Measurements from ENCODE around the gene PTGFRN. TPM values are rescaled to one million over a fixed set of nuclear protein-coding genes. Genes with fewer than 3 reads are reported as not detected.

The PTGFRN gene
- total RNA-seq, 1 experiment from 2014 or later: 38.7 TPM

- no peak overlapping the region for H3K27ac Mint-ChIP-seq
- ChIA-PET CTCF (interaction anchor here (1.0 kb wide), 1 partner anchor 98 kb away, joined by 3 read pairs; no protein-coding TSS in a partner anchor), POLR2A (interaction anchor here (0.6 kb wide), 1 partner anchor 45 kb away, joined by 3 read pairs; no protein-coding TSS in a partner anchor)
- peaks cover 4% of the 10 kb centered on the region for H3K27me3 Mint-ChIP-seq (ENCODE audit: low read depth)
- TF ChIP-seq GABPB1 (CRISPR knock-in tag; IDR thresholded peaks at IDR 0.05) (no peak), USF1 (CRISPR knock-in tag; IDR thresholded peaks at IDR 0.05) (no peak), ESRRA (CRISPR knock-in tag; IDR thresholded peaks at IDR 0.05; ENCODE audit: borderline replicate concordance) (no peak), TEAD1 (CRISPR knock-in tag; IDR thresholded peaks at IDR 0.05) (no peak), ZNF671 (CRISPR knock-in tag; IDR thresholded peaks at IDR 0.05) (no peak), ZNF396 (CRISPR knock-in tag; IDR thresholded peaks at IDR 0.05; ENCODE audit: borderline replicate concordance) (no peak), ZNF281 (CRISPR knock-in tag; IDR thresholded peaks at IDR 0.05) (no peak), IRF1 (CRISPR knock-in tag; IDR thresholded peaks at IDR 0.05) (no peak), ZNF425 (CRISPR knock-in tag; conservative IDR thresholded peaks at IDR 0.05) (no peak), NR1H2 (CRISPR knock-in tag; IDR thresholded peaks at IDR 0.05) (no peak), SOX15 (CRISPR knock-in tag; IDR thresholded peaks at IDR 0.05) (no peak), ZNF138 (CRISPR knock-in tag; conservative IDR thresholded peaks at IDR 0.05) (no peak), NFE2L1 (CRISPR knock-in tag; IDR thresholded peaks at IDR 0.05) (no peak), CREB1 (CRISPR knock-in tag; IDR thresholded peaks at IDR 0.05) (no peak), JAZF1 (CRISPR knock-in tag; IDR thresholded peaks at IDR 0.05) (no peak), E2F4 (CRISPR knock-in tag; IDR thresholded peaks at IDR 0.05; ENCODE audit: borderline replicate concordance, low read depth) (no peak), MLX (CRISPR knock-in tag; IDR thresholded peaks at IDR 0.05) (no peak)
- DNase-seq (ENCODE audit: low spot score): no peak
- no peak overlapping the region for H3K4me3 Mint-ChIP-seq
- peaks cover 25% of the 10 kb centered on the region for H3K4me1 Mint-ChIP-seq
- no peaks in the 10 kb centered on the region for H3K36me3 Mint-ChIP-seq
- H3K9me3 Mint-ChIP-seq: no peaks in the 10 kb centered on the region
- no peak for ATAC-seq
These were observed 123.2 kb downstream of the PTGFRN start for GRCh38 chr1:117032681-117033539.

Measured in WTC11 (cell line).